Measurements from ENCODE around the gene MROH2A.
"Not testable (repeated sequence)": the region's sequence is repeated elsewhere in the genome, so short reads cannot be mapped to it uniquely, and the experiment has no call there.

MROH2A gene

DNA sequence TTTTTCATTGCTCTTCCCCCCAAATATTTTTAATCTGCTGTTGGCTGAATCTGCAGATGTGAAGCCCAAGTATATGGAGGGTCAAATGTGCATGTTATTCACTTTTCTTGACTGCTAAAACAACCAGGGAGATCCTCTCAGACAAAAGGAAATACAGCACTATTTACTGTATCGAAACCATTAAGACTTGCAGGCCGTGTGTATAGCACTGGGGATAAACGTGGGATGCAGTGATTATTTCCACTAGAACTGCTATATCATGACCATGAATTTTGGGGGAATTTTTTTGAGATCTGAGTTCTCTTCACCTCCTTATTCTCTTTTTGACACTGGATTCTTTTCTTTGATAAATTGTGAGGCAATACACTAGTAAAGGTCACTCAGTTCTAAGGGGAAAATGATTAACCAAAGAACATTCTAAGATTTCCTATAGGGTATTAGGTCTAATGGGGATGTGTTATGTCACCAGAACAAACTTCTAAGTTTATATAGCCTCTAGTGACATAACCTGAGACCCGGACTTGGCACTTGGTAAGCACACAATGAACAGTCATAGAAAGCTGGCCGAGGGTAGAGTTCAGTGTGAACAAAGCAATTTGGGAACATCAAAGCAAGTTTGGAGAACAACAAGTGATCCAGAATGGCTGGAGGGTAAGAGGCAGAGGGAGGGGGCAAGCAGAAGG lies 32.9 kb upstream of the MROH2A start:
- no peak for TF ChIP-seq CTCF (IDR thresholded peaks at IDR 0.05)
- Histone ChIP-seq H3K9me3 (no peaks in the 10 kb centered on the region), H3K4me3 (ENCODE audit: low read depth in 1 of 2, low read length in 1 of 2) (no peak overlapping the region), H3K36me3 (no peaks in the 10 kb centered on the region), H3K27ac (no peak overlapping the region), H3K27me3 (no peaks in the 10 kb centered on the region), H3K4me1 (ENCODE audit: control insufficient read depth in 1 of 2, insufficient read depth in 1 of 2, low read depth in 1 of 2, low read length in 1 of 2) (no peaks in the 10 kb centered on the region)

GRCh38 chr2:233745838-233746237 lies 32.3 kb upstream of the MROH2A start:
- not testable (repeated sequence) for H3K9me3 ChIP-seq; H3K4me3 ChIP-seq (ENCODE audit: low read depth in 1 of 2, low read length in 1 of 2); H3K36me3 ChIP-seq; H3K27me3 ChIP-seq; H3K4me1 ChIP-seq (ENCODE audit: control insufficient read depth in 1 of 2, insufficient read depth in 1 of 2, low read depth in 1 of 2, low read length in 1 of 2); H3K27ac ChIP-seq

DNA sequence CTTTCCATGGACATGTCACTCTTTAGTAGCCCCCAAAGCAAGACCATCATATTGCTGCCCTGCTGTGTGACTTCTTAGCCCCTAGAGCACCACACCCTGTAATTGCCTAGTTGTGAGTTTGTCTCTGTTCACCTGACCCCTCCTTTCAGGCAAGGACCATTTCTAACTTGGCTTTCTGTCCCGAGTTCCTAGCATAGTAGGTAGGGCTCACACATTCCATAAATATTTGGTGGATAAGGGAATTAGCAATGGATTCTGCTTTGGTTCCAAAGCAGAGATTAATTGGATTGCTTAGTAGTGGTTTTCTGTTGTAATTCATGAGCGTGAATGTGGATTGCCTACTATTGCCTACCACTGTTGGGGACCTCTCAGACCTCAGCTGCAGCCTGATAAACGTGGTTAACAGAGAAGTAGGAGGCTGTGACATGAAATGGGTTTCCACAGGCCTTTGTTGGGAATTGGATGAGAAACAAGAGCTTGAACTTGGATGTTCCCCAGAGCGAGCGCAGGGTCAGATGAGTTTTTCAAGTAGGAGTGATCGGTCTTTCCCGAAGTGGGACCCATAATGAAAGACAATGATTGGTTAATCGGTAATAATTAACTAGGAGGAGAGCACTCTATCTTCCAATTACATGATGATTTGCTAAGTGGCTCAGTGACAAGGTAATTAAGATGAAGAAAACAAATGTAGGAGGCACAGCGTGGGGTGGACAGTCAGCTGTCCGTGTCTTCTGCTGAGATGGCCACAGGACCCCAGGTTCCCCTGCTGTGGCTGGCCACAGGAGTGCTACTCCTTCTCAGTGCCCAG lies 31.5 kb upstream of the MROH2A start:
- no peak overlapping the region for H3K4me3 ChIP-seq (ENCODE audit: low read depth in 1 of 2, low read length in 1 of 2)
- no peak overlapping the region for H3K27ac ChIP-seq
- no peaks in the 10 kb centered on the region for H3K9me3 ChIP-seq
- H3K36me3 ChIP-seq, result no peaks in the 10 kb centered on the region
- no peaks in the 10 kb centered on the region for H3K4me1 ChIP-seq (ENCODE audit: control insufficient read depth in 1 of 2, insufficient read depth in 1 of 2, low read depth in 1 of 2, low read length in 1 of 2)
- TF ChIP-seq CTCF (IDR thresholded peaks at IDR 0.05), result no peak
- no peaks in the 10 kb centered on the region for H3K27me3 ChIP-seq

DNA sequence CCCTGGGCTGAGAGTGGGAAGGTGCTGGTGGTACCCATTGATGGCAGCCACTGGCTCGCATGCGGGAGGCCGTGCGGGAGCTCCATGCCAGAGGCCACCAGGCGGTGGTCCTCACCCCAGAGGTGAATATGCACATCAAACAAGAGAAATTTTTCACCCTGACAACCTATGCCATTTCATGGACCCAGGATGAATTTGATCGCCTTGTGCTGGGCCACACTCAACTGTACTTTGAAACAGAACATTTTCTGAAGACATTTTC lies 30.9 kb upstream of the MROH2A start:
- TF ChIP-seq CTCF (IDR thresholded peaks at IDR 0.05), result no peak
- Histone ChIP-seq H3K27me3 (no peaks in the 10 kb centered on the region), H3K9me3 (no peaks in the 10 kb centered on the region)

DNA sequence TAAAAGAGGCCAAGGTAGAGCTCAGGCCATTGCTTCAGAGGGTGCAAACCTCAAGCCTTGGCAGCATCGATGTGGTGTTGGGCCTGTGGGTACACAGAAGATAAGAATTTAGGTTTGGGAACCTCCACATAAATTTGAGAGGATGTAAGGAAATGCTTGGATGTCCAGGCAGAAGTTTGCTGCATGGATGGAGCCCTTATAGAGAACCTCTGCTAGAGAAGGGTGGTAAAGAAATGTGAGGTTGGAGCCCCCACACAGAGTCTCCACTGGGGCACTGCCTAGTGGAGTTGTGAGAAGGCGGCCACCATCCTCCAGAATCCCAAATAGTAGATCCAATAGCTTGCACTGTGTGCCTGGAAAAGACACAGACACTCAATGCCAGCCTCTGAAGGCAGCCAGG lies 27.4 kb upstream of the MROH2A start:
- not testable (repeated sequence) for H3K36me3 ChIP-seq; H3K9me3 ChIP-seq; H3K4me3 ChIP-seq (ENCODE audit: low read depth in 1 of 2, low read length in 1 of 2); H3K4me1 ChIP-seq (ENCODE audit: control insufficient read depth in 1 of 2, insufficient read depth in 1 of 2, low read depth in 1 of 2, low read length in 1 of 2); H3K27me3 ChIP-seq; H3K27ac ChIP-seq

More for the DNA sequence above, 30.9 kb upstream of the MROH2A start:
- H3K27ac ChIP-seq, result no peak overlapping the region
- no peaks in the 10 kb centered on the region for H3K4me1 ChIP-seq (ENCODE audit: control insufficient read depth in 1 of 2, insufficient read depth in 1 of 2, low read depth in 1 of 2, low read length in 1 of 2)
- no peak overlapping the region for H3K4me3 ChIP-seq (ENCODE audit: low read depth in 1 of 2, low read length in 1 of 2)
- no peaks in the 10 kb centered on the region for H3K36me3 ChIP-seq

DNA sequence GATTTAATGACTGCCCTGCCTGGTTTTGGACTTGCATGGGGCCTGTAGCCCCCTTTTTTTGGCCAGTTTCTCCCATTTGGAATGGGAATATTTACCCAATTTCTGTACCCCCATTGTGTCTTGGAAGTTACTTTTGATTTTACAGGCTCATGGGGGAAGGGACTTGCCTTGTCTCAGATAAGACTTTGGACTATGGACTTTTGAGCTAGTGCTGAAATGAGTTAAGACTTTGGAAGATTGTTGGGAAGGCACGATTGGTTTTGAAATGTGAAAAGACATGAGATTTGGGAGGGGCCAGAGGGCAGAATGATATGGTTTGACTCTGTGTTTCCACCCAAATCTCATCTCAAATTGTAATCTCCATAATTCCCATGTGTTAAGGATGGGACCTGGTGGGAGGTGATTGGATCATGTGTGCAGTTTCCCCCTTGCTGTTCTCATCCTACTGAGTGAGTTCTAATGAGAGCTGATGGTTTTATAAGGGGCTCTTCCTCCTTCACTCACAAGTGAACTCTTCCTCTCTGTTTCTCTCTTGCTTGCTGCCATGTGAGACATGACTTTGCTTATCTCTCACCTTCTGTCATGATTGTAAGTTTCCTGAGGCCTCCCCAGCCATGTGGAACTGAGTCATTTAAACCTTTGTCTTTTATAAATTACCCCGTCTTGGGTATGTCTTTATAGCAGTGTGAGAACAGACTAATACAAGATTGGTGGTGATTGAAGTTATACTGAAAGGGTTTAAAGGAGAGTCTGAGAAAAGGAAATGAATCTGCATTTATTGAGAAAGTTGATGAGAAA lies 26.7 kb upstream of the MROH2A start:
- H3K27ac ChIP-seq; H3K27me3 ChIP-seq; H3K4me1 ChIP-seq (ENCODE audit: control insufficient read depth in 1 of 2, insufficient read depth in 1 of 2, low read depth in 1 of 2, low read length in 1 of 2); H3K9me3 ChIP-seq; H3K36me3 ChIP-seq; H3K4me3 ChIP-seq (ENCODE audit: low read depth in 1 of 2, low read length in 1 of 2): not testable (repeated sequence)
